Esophagus muscularis mucosa (tissue), 3 donors: ENCODE data around the gene OR5P2.

Experiments
- POLR2A ChIP-seq: fragments of 450-650 bp; IDR thresholded peaks from one replicate; pipeline ENCODE4 v1.6.1; 2017; ENCODE audit warnings: antibody characterized with exemption, moderate library complexity, mild to moderate bottlenecking, low read depth
- POLR2AphosphoS5 ChIP-seq, 2 donors: sonication (generic); formaldehyde crosslinking; IDR thresholded peaks; one replicate each; pipeline ENCODE4 v1.6.1; 2017; ENCODE audit warnings: antibody characterized with exemption in 2 of 2
- TF ChIP-seq, protein P1 (sequence below), 3 experiments: fragments of 200-600 bp in 2 of 3; fragments of 450-650 bp in 1 of 3; sonication (generic) in 2 of 3; IDR thresholded peaks; one replicate each; pipeline ENCODE4 v1.5.1; 2017 to 2019; ENCODE audit warnings: antibody characterized with exemption in 3 of 3, mild to moderate bottlenecking in 2 of 3, moderate library complexity in 1 of 3

DNA sequence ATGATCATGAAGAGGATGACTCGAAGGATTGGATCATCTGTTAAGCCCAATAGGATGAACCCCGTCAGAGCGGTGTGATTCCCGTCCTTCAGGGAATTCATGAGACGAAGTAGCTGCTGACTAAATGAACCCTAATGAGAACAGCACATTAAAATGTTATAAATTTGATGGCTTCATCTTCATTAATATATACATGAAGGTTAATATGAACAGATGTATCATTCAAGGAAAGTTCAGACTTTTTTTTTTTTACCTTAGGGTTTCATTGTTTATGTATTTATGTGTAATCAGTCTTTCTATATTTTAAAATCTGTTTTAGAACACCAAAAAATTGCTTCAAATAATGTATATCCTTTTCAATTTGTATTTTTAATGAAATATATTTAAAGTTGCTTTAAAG lies at the start of gene OR5P2:
- TF ChIP-seq, protein P1, sequence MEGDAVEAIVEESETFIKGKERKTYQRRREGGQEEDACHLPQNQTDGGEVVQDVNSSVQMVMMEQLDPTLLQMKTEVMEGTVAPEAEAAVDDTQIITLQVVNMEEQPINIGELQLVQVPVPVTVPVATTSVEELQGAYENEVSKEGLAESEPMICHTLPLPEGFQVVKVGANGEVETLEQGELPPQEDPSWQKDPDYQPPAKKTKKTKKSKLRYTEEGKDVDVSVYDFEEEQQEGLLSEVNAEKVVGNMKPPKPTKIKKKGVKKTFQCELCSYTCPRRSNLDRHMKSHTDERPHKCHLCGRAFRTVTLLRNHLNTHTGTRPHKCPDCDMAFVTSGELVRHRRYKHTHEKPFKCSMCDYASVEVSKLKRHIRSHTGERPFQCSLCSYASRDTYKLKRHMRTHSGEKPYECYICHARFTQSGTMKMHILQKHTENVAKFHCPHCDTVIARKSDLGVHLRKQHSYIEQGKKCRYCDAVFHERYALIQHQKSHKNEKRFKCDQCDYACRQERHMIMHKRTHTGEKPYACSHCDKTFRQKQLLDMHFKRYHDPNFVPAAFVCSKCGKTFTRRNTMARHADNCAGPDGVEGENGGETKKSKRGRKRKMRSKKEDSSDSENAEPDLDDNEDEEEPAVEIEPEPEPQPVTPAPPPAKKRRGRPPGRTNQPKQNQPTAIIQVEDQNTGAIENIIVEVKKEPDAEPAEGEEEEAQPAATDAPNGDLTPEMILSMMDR (IDR thresholded peaks at IDR 0.05), result no peak
- TF ChIP-seq POLR2AphosphoS5 (IDR thresholded peaks at IDR 0.05) (no peak), POLR2A (no peak)
